IPS-NIHi7 (cell line): ENCODE results near the gene NCBP1.

Experiments
- DNase-seq: peaks from one replicate; pipeline ENCODE4 v3.0.0; 2012; ENCODE audit warnings: mixed read lengths; ENCODE audit errors: extremely low spot score

Gene NCBP1

GRCh38 chr9:97714435-97714834, 80.8 kb downstream of the NCBP1 start:
- no peak for DNase-seq

GRCh38 chr9:97717866-97718265, 84.2 kb downstream of the NCBP1 start:
- DNase-seq, result no peak

- DNase-seq, result no peak
Measured at GRCh38 chr9:97721396-97721795, 87.8 kb downstream of the NCBP1 start.

GRCh38 chr9:97722331-97722730, 88.7 kb downstream of the NCBP1 start:
- DNase-seq, result no peak
